Endothelial cell of umbilical vein (primary cell): ENCODE results near the gene SYCP1. TPM values are rescaled to one million over a fixed set of nuclear protein-coding genes. Genes with fewer than 3 reads are reported as not detected.

Experiments
- BruUV-seq: library from RNA; stranded (reverse); fragments of 400-500 nt; replicated peaks from 2 replicates; lab custom pipeline; 2021; lab: Mats Ljungman, UMichigan
- CTCF ChIA-PET: fragments of 300-600, 350-600 bp; sonication (Branson Sonifier 250); formaldehyde crosslinking; loops from one replicate; lab custom pipeline; 2021; ENCODE audit warnings: antibody characterized with exemption, inconsistent platforms; lab: Charles Lee
- POLR2A ChIA-PET: fragments of 300-600, 350-600 bp; sonication (Branson Sonifier 250); formaldehyde crosslinking; loops from one replicate; lab custom pipeline; 2021; ENCODE audit warnings: antibody characterized with exemption, inconsistent platforms; lab: Charles Lee
- DNase-seq: peaks from one replicate; pipeline ENCODE4 v3.0.0-alpha.2; 2011; ENCODE audit warnings: low read depth, low spot score
- FAIRE-seq: peaks from 2 replicates; lab custom pipeline; 2011; peaks lifted over from hg19 to GRCh38; lab: Jason Lieb, UNC
- H2AFZ ChIP-seq: 2 replicates; pipeline ENCODE4 v1.6.0; 2012; ENCODE audit warnings: low read depth, low read length, control low read depth, inconsistent platforms
- H3K27ac ChIP-seq: 2 replicates; pipeline ENCODE4 v1.5.1; 2011; ENCODE audit warnings: low read depth, mild to moderate bottlenecking, control low read depth, low read length, moderate library complexity; ENCODE audit not compliant: insufficient read depth
- H3K27me3 ChIP-seq, 2 experiments: 2 replicates each; pipeline versions ENCODE4 v1.6.0 to v1.6.1; 2011; ENCODE audit warnings: low read length in 2 of 2, mixed read lengths in 1 of 2; ENCODE audit not compliant: control insufficient read depth in 2 of 2, insufficient read depth in 2 of 2
- H3K36me3 ChIP-seq, 2 experiments: 2 replicates in 1 of 2; 3 replicates in 1 of 2; pipeline ENCODE4 v1.5.1; 2011; ENCODE audit warnings: low read length in 2 of 2, mild to moderate bottlenecking in 1 of 2, moderate library complexity in 1 of 2; ENCODE audit not compliant: control insufficient read depth in 2 of 2, insufficient read depth in 2 of 2; ENCODE audit errors: extremely low read depth in 1 of 2
- H3K4me1 ChIP-seq: 3 replicates; pipeline ENCODE4 v1.5.1; 2011; ENCODE audit warnings: mild to moderate bottlenecking, low read length; ENCODE audit not compliant: control insufficient read depth, insufficient read depth; ENCODE audit errors: extremely low read depth
- H3K4me2 ChIP-seq: 2 replicates; pipeline ENCODE4 v1.6.1; 2011; ENCODE audit warnings: low read length, control low read depth, mixed read lengths; ENCODE audit not compliant: insufficient read depth
- H3K4me3 ChIP-seq, 3 experiments: fragments of 200-600 bp in 1 of 3; sonication (generic), shearing (Covaris generic) in 1 of 3; replicated peaks in 1 of 3; 2 replicates each; pipeline ENCODE4 v1.5.1; 2011 to 2016; ENCODE audit warnings: control low read depth in 3 of 3, low read length in 3 of 3, mild to moderate bottlenecking in 2 of 3, inconsistent platforms in 1 of 3, low read depth in 1 of 3, moderate library complexity in 1 of 3; ENCODE audit not compliant: insufficient read depth in 1 of 3
- H3K79me2 ChIP-seq: 2 replicates; pipeline ENCODE4 v1.6.0; 2012; ENCODE audit warnings: low read length, inconsistent platforms; ENCODE audit not compliant: control insufficient read depth, insufficient read depth
- H3K9ac ChIP-seq: replicated peaks from 2 replicates; pipeline ENCODE3; 2011; ENCODE audit warnings: low read length, control low read depth; ENCODE audit not compliant: insufficient read depth; ENCODE audit errors: extremely low read depth
- H3K9me1 ChIP-seq: replicated peaks from 3 replicates; pipeline ENCODE4 v1.6.0; 2011; ENCODE audit warnings: mild to moderate bottlenecking, low read length; ENCODE audit not compliant: control insufficient read depth, insufficient read depth; ENCODE audit errors: extremely low read depth
- H3K9me3 ChIP-seq: replicated peaks from 2 replicates; pipeline ENCODE4 v1.5.1; 2012; ENCODE audit warnings: low read length, inconsistent platforms; ENCODE audit not compliant: control insufficient read depth, insufficient read depth
- H4K20me1 ChIP-seq: replicated peaks from 2 replicates; pipeline ENCODE3; 2011; ENCODE audit warnings: mild to moderate bottlenecking, low read length; ENCODE audit not compliant: control insufficient read depth, insufficient read depth; ENCODE audit errors: extremely low read depth
- CTCF ChIP-seq, 2 donors: IDR thresholded peaks; 1 replicate in 1 of 2; 2 replicates in 1 of 2; pipeline ENCODE4 v1.5.1; 2011; ENCODE audit warnings: low read length in 2 of 2, mild to moderate bottlenecking in 2 of 2, moderate library complexity in 2 of 2, control low read depth in 1 of 2, inconsistent platforms in 1 of 2, low read depth in 1 of 2; ENCODE audit not compliant: insufficient read depth in 1 of 2; ENCODE audit errors: extremely low read depth in 1 of 2
- EZH2 ChIP-seq: IDR thresholded peaks from 2 replicates; pipeline ENCODE4 v1.6.1; 2012; ENCODE audit warnings: borderline replicate concordance, low read depth, mild to moderate bottlenecking, moderate library complexity, low read length, inconsistent platforms; ENCODE audit not compliant: severe bottlenecking
- FOS ChIP-seq: IDR thresholded peaks from 2 replicates; pipeline ENCODE4 v1.6.1; 2011; ENCODE audit warnings: mild to moderate bottlenecking, low read length, moderate library complexity, borderline replicate concordance; ENCODE audit not compliant: insufficient read depth
- GATA2 ChIP-seq: IDR thresholded peaks from 2 replicates; pipeline ENCODE4 v1.7.0; 2011; ENCODE audit warnings: low read depth, mild to moderate bottlenecking, moderate library complexity, mixed read lengths, low read length; ENCODE audit not compliant: insufficient read length, insufficient read depth
- JUN ChIP-seq: IDR thresholded peaks from 2 replicates; pipeline ENCODE4 v1.6.1; 2011; ENCODE audit warnings: borderline replicate concordance, low read depth; ENCODE audit not compliant: insufficient read length, insufficient read depth
- MAX ChIP-seq: IDR thresholded peaks from 2 replicates; pipeline ENCODE4 v1.6.1; 2011; ENCODE audit not compliant: insufficient read depth, insufficient read length
- MYC ChIP-seq: IDR thresholded peaks from one replicate; pipeline ENCODE4 v1.6.1; 2011; ENCODE audit warnings: mild to moderate bottlenecking, low read depth, low read length
- POLR2A ChIP-seq: IDR thresholded peaks from 2 replicates; pipeline ENCODE4 v1.6.1; 2012; ENCODE audit warnings: low read depth, mild to moderate bottlenecking, control low read depth, low read length
- POLR2AphosphoS5 ChIP-seq: IDR thresholded peaks from 2 replicates; pipeline ENCODE4 v1.6.1; 2012; ENCODE audit warnings: low read depth, mild to moderate bottlenecking, control low read depth, low read length, moderate library complexity; ENCODE audit not compliant: insufficient read depth
- dilution Hi-C: fragments of 300-500 bp; cut with MboI; formaldehyde crosslinking; loops from one replicate; pipeline ENCODE4 v1.15.0; 2019; ENCODE audit warnings: low sequenced_read_pairs; ENCODE audit not compliant: extremely low pct_ligation_motif_present
- intact Hi-C: fragments of 100-400 bp; cut with micrococcal nuclease; formaldehyde crosslinking; loops from one replicate; pipeline ENCODE4 v1.10.0; 2022
- polyA plus RNA-seq, 4 experiments: library from polyadenylated mRNA; depleted of rRNA in 3 of 4; stranded (reverse) in 3 of 4; unstranded in 1 of 4; fragments of >200 nt; gene quantifications; 2 replicates each; pipeline versions ENCODE4 v1.2.1 to v1.2.3, GENCODE V29; 2011 to 2012; ENCODE audit warnings: missing spikeins in 1 of 4
- total RNA-seq: library from RNA; stranded (reverse); gene quantifications from 2 replicates; pipeline ENCODE4 v1.2.3, GENCODE V29; 2021

SYCP1 gene
- total and polyA plus RNA-seq, 2 donors (not counting 3 experiments of a cell fraction or from before 2014, with no cell fraction given) = not detected

DNA sequence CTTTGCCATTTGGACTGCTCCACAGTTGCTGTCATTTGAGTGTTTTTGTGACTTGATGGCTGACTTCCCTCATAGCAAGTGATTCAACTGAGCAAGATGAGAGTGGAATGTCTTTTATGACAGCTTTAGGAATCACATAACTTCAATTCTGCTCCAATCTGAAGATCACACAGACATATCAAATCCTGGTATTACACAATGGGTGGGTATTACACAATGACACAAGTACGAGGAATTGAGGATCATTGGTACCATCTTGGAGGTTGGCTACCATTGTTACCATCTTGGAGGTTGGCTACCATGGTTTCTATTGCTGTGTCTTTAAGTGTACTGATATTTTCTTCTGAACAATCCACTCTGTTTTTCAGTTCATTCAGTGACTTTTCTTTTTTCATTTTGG, 166.5 kb downstream of the SYCP1 start:
- H3K9me1 ChIP-seq = no peaks in the 10 kb centered on the region
- ChIA-PET CTCF (no interaction called here), POLR2A (no interaction called here)
- no peak overlapping the region for H3K9ac ChIP-seq
- no peaks in the 10 kb centered on the region for H3K9me3 ChIP-seq
- H4K20me1 ChIP-seq = no peaks in the 10 kb centered on the region
- intact Hi-C loops (no loop called here), dilution Hi-C loops (no loop called here)
- H3K4me2 ChIP-seq = no peak overlapping the region
- no peak overlapping the region for H3K27ac ChIP-seq
- no peaks in the 10 kb centered on the region for H3K36me3 ChIP-seq
- no peaks in the 10 kb centered on the region for H3K79me2 ChIP-seq
- H3K4me3 ChIP-seq = no peak overlapping the region
- no peak for DNase-seq
- no peaks in the 10 kb centered on the region for H3K4me1 ChIP-seq
- H2AFZ ChIP-seq = no peak overlapping the region
- no TSS peak for BruUV-seq
- no peak for TF ChIP-seq MAX
- TF ChIP-seq POLR2A = no peak
- no peak for TF ChIP-seq GATA2
- TF ChIP-seq MYC = no peak
- no peak for TF ChIP-seq CTCF (IDR thresholded peaks at IDR 0.05; ENCODE audit: extremely low read depth in 1 of 2, insufficient read depth in 1 of 2, low read depth in 1 of 2, low read length in 2 of 2)
- H3K27me3 ChIP-seq = no peaks in the 10 kb centered on the region
- no peak for FAIRE-seq

DNA sequence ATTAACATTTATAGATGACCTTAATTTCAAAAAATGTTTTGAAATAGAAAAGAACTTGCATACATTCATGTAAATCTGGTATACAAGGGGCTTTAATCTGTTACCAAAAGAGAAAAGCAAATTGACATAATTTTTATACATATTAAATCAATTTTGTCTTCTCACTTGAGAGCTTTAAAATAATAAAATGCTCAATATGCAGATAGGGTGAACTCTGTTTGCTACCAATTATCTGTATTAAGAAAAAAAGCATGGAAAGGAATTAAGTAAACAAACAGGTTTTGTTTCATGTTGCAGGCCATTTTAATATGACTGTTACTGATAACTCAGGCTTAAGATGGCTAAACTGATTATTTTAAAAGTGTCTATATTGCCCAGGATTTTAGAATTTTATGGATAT, 168.9 kb downstream of the SYCP1 start:
- no peak overlapping the region for H3K27ac ChIP-seq
- no peak overlapping the region for H2AFZ ChIP-seq
- ChIA-PET CTCF (interaction anchor here (1.4 kb wide), 1 partner anchor 29 kb away, joined by 6 read pairs; no protein-coding TSS in a partner anchor), POLR2A (no interaction called here)
- no peaks in the 10 kb centered on the region for H3K79me2 ChIP-seq
- H3K4me3 ChIP-seq = no peak overlapping the region
- dilution Hi-C loops (no loop called here), intact Hi-C loops (no loop called here)
- no peak overlapping the region for H3K9ac ChIP-seq
- no peaks in the 10 kb centered on the region for H3K4me1 ChIP-seq
- no TSS peak for BruUV-seq
- H3K27me3 ChIP-seq = no peaks in the 10 kb centered on the region
- H3K36me3 ChIP-seq = no peaks in the 10 kb centered on the region
- FAIRE-seq (no peak), DNase-seq (no peak)
- TF ChIP-seq MAX = no peak
- TF ChIP-seq GATA2 = no peak
- TF ChIP-seq CTCF (IDR thresholded peaks at IDR 0.05; ENCODE audit: extremely low read depth in 1 of 2, insufficient read depth in 1 of 2, low read depth in 1 of 2, low read length in 2 of 2) = no peak
- no peak for TF ChIP-seq POLR2AphosphoS5
- TF ChIP-seq EZH2 = no peak
- TF ChIP-seq POLR2A = no peak
- no peak for TF ChIP-seq FOS
- TF ChIP-seq MYC = no peak
- no peak for TF ChIP-seq JUN
- H3K9me1 ChIP-seq = no peaks in the 10 kb centered on the region
- H3K4me2 ChIP-seq = no peak overlapping the region
- H4K20me1 ChIP-seq = no peaks in the 10 kb centered on the region
- H3K9me3 ChIP-seq = no peaks in the 10 kb centered on the region
